Coronary artery (tissue), 2 donors: ENCODE measurements around the gene CHI3L2.
A peak's percentile ranks its signal among the peaks of the same experiment; 100 is the strongest.

Experiments used
- DNase-seq: peaks from one replicate; pipeline ENCODE4 v3.0.0-alpha.2; 2017; ENCODE audit warnings: low spot score
- H3K27ac ChIP-seq, 2 donors: fragments of 200-600 bp; sonication (generic); one replicate each; pipeline ENCODE4 v1.5.1; 2016 to 2019
- H3K4me3 ChIP-seq: fragments of 200-600 bp; sonication (generic); 2 replicates; pipeline ENCODE4 v1.5.1; 2016; ENCODE audit warnings: mild to moderate bottlenecking, moderate library complexity
- TF ChIP-seq, protein P1 (sequence below): fragments of 200-600 bp; sonication (generic); IDR thresholded peaks from one replicate; pipeline ENCODE4 v1.5.1; 2019; ENCODE audit warnings: antibody characterized with exemption

Gene CHI3L2

DNA sequence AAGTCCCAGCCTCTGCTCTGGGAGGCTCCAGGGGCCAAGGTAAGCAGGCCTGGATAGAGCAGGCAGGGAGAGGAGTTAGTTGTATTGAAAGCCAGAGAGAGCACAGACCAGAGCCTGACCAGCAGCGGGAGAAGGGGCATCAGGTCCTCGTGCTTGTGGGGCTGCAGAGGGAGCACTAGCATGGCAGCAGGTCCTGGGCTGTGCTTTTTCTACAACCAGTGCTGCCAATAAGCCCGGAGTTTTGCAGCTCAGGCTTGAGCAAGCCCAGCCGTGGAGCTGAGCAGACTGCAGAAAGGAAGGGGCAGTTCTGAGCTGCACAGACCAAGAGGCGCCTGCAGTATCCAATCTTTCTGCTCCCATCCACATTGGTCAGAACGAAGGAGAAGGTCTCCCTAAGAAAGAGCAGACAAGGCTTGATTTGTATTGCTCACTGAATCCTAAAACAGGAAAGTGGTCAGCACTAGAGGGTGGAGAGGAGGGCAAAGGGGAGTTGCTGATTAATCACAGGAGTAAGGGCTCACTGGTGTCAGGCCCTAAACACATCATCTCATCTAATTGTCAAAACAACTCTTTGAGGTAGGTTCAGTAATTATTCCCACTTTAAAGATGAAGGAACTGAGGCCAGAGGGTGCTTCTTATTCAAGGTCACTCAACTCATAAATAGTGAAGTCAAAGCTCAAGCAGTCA lies 29.8 kb upstream of the CHI3L2 start:
- H3K27ac ChIP-seq: no peak overlapping the region
- peak overlapping the region; percentile 45 for H3K4me3 ChIP-seq
- no peak for DNase-seq
- TF ChIP-seq, protein P1, sequence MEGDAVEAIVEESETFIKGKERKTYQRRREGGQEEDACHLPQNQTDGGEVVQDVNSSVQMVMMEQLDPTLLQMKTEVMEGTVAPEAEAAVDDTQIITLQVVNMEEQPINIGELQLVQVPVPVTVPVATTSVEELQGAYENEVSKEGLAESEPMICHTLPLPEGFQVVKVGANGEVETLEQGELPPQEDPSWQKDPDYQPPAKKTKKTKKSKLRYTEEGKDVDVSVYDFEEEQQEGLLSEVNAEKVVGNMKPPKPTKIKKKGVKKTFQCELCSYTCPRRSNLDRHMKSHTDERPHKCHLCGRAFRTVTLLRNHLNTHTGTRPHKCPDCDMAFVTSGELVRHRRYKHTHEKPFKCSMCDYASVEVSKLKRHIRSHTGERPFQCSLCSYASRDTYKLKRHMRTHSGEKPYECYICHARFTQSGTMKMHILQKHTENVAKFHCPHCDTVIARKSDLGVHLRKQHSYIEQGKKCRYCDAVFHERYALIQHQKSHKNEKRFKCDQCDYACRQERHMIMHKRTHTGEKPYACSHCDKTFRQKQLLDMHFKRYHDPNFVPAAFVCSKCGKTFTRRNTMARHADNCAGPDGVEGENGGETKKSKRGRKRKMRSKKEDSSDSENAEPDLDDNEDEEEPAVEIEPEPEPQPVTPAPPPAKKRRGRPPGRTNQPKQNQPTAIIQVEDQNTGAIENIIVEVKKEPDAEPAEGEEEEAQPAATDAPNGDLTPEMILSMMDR: no peak

DNA sequence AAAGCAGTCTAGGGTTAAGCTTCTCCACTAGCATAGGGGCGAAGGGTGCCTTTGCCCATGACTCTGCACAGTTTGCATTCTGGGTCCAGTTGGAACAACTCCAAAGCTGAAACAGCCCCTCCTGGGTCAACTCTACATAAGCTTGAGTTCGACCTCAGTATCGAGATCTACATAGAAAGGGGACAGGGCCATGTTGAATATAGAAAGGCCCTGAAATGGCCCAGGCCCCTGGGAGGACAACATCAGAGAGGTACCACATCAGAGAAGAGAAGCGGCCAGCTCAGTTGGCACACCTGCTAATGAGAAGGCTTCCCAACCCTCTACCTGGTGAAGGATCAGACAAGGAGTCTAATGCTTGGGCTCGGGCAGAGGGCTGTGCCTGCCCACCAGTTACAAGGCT lies 28.7 kb upstream of the CHI3L2 start:
- peak overlapping the region; percentile 45 for H3K4me3 ChIP-seq
- TF ChIP-seq, protein P1: no peak
- DNase-seq: no peak
- H3K27ac ChIP-seq: peak overlapping the region in 1 of 2 donors; percentile 61

DNA sequence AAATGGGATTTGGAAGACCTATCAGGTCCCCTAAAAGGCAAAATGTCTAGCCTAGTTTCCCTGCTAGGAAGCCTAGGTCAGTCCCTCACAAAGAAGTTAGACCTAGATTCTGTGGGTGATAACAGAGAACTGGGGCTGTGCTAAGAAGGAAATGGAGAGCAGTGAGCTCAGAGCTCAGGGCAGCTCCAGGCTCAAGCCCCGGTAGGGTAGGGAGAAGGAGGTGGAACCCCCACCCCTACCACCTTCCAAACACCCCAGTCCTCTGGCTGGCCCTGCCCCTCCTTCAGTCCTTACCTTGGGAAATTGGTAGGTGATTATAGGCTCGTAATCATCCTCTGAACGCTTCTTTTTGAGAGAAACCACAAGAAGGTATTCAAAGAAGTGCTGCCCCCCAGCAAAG lies 28.2 kb upstream of the CHI3L2 start:
- Histone ChIP-seq H3K4me3 (peak overlapping the region; percentile 45), H3K27ac (peak overlapping the region in 1 of 2 donors; percentile 61)
- no peak for DNase-seq
- TF ChIP-seq, protein P1: no peak

DNA sequence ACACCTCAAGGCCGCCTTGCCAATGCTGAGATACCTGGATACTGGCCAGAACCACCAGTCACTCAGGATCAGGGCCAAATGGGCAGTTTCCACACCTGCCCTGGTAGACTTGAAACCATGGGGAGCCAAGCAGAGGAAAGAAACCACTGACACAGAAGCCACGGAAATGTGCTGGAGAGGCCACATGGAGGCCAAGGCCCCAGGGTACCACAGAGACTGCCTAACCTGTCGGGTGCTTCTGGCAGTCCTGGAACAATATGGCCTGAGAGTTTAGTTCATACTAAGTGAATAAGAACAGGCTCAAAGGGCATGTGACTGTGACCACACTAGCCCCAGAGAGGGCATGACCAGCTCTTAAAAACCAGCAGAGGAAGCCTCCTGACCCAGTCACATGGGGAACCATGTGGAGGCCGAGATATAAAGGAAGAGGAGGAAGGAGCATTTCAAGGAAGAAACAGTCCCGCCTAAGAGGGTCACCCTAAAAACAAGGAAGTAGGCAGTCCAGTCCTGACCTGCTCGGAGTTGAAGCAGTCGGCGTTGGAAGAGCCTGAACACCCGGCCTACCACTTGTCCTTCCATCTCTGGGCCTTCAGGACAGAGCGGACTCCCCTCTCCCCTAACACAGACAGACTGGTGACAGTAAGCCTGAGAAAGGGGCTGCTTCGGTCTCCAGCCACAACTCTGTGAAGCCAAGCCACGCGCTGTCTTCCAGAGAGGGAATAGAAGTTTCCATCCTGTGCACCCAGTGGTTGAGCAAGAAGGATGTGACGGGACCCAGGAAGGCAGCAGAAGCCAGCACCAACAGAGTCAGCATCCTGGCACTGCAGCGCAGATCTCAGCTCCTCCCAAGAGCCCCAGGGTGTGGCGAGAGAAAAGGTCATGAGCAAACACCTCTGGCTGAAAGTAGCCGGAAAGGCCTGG lies 27.4 kb upstream of the CHI3L2 start, which contains the start of gene DENND2D:
DENND2D (minus strand) TSS at position 766 of the 921 bp plus-strand sequence; CDS start at position 579, 187 bp downstream.
- TF ChIP-seq, protein P1: no peak
- peak within 1 kb of the TSS; percentile 45 for H3K4me3 ChIP-seq
- no peak for DNase-seq
- H3K27ac ChIP-seq: peak within 1 kb of the TSS in 1 of 2 donors; percentile 75

DNA sequence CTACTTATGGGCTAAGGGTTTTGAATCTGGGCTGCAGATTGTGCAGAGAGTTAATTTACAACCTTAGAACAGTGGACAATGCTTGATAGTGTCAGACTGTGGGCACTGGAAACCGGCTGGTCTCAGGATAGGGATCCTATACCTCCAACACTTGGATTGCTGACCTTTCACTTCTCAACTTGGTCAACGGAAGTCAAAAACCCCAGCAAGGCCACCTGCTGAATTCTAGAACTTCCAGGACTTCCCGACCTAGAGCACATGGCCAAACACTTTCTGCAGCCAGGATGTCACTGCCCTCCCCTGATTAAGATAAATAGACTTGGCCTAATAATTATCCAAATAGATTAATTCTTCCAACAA lies 26.7 kb upstream of the CHI3L2 start:
- peak overlapping the region; percentile 18 for H3K4me3 ChIP-seq
- TF ChIP-seq, protein P1: no peak
- DNase-seq: no peak
- peak overlapping the region in 1 of 2 donors; percentile 75 for H3K27ac ChIP-seq

DNA sequence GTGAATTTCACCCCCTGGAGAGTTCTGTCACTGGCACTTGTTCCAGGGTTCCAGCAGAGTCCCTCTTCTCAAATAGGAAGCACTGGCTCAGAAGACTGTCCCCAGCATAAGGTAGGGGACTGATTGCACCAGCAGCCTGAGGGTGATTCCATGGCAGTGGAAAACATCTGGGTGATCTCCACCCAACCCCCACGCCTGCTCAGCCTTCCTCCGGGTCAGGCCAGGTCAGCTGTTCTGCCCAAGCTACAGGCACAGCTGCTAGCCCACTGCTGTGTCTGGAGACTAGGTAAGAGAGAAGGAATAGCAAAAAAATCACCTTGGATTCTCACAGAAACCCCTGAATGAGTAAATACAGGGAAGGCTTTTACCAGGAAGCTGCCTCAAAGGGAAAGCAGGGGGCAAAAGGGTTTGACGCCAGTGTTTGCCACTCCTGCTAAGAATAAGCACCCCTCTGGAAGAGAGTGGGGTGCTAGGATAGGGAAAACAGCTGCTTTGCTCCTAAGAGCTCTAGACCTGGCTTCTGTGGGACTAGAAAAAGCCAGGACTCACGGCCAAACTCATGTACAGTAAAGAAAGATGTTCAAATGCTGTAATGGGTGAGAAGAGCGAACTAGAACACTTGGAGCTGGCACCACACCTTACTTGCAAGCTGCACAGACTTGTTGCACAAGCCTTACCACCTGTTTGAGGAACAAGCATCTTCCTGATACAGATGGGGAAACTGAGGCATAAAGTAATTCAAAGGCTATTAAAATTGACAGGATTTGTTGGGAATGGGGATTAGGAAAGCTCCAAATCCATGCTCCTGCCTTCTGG lies 26.0 kb upstream of the CHI3L2 start:
- no peak for DNase-seq
- TF ChIP-seq, protein P1: no peak
- peak overlapping the region in 1 of 2 donors; percentile 75 for H3K27ac ChIP-seq

More for the DNA sequence above, 26.0 kb upstream of the CHI3L2 start:
- peak overlapping the region; percentile 18 for H3K4me3 ChIP-seq
